NOMO-1 (cell line): ENCODE measurements around the gene TBCD.
A peak's percentile ranks its signal among the peaks of the same experiment; 100 is the strongest.
"Not testable (repeated sequence)": the region's sequence is repeated elsewhere in the genome, so short reads cannot be mapped to it uniquely, and the experiment has no call there.

Experiments
- DNase-seq, 2 experiments: peaks; one replicate each; lab custom pipeline; 2025; ENCODE audit not compliant: unreplicated experiment in 2 of 2; lab: John Stamatoyannopoulos, UW

TBCD gene

GRCh38 chr17:82726427-82726826 lies 25.4 kb upstream of the TBCD start:
- no peak for DNase-seq

DNA sequence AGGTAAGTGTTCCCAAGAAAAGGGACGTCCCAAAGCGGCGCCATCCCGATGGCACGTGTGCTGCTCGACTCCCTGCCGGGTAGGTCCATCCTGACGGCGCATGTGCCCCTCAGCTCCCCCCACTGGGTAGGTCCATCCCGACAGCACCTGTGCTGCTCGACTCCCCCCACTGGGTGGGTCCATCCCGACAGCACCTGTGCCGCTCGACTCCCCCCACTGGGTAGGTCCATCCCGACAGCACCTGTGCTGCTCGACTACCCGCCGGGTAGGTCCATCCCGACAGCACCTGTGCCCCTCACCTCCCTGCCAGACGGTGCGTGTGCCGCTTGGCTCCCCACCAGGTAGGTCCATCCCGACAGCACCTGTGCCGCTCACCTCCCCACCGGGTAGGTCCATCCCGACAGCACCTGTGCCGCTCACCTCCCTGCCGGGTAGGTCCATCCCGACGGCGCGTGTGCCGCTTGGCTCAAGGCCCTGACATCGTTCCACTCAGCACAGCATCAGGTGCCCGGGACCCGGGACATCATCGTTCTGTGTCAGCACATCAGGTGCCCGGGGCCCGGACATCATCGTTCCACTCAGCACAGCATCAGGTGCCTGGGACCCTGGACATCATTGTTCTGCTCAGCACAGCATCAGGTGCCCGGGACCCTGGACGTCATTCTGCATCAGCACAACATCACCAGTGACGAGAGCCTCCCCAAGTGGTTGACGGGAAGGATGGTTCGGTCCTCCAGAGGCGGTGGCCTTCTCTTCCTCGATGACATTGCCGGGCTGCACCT lies 22.2 kb upstream of the TBCD start:
- no peak for DNase-seq

DNA sequence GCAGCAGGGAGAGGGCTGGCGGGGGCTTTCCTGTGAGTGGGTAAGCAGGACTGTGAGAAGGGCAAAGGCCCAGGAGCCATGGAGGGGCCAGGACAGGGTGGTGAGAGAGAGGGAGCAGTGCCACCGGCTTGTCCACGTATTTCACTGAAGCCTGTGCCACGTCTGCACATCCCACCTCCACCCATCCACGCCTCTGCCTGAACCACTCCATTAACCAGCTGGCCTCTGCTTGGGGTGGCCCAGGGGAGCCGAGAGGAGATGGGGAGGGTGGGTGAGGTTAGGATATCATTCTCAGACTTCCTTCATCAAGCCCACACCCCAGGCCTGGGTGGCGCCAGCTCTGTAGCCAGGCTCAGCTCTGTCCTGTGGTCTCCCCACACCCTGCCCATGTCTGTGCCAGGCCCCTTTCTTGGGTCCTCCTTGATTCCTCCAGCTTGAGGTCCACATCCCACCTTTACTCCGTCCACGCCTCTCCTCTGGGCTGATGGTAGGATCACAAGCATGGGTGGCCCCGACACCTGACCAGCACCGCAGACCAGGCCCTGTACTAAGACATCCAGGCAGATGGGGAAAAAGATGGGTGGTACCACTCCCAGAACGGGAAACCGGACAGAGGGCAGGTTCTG lies 19.6 kb upstream of the TBCD start:
- no peak for DNase-seq

DNA sequence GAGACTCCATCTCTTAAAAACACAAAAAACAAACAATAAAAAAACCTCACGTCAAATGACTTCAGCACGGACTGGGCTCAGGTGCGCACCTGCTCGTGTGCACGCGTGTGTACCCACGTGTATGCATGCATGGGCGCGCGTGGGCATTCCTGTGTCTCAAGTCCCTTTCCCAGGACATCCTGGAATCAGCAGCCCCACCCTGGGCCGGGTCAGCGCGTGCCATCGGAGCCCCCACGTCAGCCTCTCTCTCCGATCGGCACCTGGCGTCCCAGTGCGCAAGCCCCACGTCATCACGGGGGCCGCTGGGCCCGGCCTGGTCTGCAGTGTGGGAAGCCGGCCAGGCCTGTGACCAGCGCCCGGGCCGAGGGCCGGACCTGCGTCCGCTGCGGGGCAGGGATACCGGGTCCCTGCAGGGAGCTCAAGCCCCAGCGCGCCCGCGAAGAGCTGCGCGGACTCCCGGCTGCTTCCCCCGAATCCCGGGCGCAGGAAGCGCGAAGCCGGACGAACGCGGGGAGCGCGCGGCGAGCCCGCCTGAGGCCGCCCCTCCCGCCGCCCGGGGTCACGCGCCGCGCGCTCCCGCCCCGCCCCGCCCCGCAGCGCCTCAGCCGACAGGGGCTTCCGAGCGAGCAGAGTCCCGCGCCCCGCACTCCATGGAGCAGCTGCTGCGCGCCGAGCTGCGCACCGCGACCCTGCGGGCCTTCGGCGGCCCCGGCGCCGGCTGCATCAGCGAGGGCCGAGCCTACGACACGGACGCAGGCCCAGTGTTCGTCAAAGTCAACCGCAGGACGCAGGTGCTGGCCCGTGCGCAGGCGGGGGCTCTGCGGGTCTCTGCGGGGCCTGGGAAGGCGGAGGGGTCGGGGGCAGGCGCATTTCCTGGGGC lies 16.6 kb upstream of the TBCD start, which contains the start of gene FN3K:
Gene FN3K (plus strand): TSS at position 629 of the 880 bp plus-strand sequence. CDS start 22 bp downstream, at position 651.
- peak in 1 of 2 experiments; percentile 26 for DNase-seq

- no peak for DNase-seq
These were observed 15.2 kb upstream of the TBCD start for GRCh38 chr17:82736511-82737185.

DNA sequence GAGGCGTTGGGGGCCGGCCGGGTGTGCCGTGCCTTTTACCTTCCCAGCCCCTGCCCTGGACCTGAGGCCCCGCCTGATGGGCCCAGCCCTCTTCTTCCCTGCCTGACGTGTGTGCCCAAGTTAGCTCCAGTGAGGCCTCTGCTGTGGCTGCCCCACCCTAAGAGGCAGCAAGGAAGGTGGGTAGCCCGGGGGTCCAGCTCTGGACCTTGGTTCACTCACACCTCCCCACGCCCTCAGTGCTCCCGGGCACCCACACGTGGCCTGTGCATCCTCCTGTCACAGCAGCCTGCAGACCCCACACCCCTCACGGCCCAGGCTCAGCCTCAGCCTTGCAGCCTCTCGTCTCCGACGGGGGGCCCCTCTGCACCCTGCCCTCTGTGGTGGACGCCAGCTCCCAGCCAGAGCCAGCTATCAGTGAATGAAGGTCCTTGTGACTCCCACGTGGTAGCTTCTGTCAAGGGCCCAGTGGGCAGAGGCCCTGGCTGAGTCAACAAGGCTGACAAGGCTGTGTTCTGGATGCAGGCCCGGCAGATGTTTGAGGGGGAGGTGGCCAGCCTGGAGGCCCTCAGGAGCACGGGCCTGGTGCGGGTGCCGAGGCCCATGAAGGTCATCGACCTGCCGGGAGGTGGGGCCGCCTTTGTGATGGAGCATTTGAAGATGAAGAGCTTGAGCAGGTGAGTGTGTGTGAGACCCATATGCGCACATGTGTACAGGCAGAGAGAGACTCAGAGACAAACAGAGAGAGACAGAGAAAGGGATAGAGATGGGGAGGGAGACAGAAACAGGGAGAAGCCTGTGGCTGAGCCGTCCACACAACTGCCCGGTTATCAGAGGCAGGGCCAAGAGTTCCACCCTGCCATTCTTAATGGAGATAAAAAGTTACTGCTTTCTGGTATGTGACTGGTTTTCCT lies 13.6 kb upstream of the TBCD start:
- DNase-seq = no peak

- DNase-seq = no peak
These were observed 10.7 kb upstream of the TBCD start for GRCh38 chr17:82740906-82741759.

GRCh38 chr17:82743344-82744219 lies 8.3 kb upstream of the TBCD start:
- no peak for DNase-seq

DNA sequence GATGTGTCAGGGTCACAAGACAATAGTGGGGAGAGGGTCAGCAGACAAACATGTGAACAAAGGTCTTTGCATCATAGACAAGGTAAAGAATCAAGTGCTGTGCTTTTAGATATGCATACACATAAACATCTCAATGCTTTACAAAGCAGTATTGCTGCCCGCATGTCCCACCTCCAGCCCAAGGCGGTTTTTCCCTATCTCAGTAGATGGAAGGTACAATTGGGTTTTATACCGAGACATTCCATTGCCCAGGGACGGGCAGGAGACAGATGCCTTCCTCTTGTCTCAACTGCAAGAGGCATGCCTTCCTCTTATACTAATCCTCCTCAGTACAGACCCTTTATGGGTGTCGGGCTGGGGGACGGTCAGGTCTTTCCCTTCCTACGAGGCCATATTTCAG lies 7.1 kb upstream of the TBCD start:
- DNase-seq = not testable (repeated sequence)

GRCh38 chr17:82745524-82745923 lies 6.3 kb upstream of the TBCD start:
- no peak for DNase-seq

- no peak for DNase-seq
These were observed 3.1 kb upstream of the TBCD start for GRCh38 chr17:82748756-82749155.

DNA sequence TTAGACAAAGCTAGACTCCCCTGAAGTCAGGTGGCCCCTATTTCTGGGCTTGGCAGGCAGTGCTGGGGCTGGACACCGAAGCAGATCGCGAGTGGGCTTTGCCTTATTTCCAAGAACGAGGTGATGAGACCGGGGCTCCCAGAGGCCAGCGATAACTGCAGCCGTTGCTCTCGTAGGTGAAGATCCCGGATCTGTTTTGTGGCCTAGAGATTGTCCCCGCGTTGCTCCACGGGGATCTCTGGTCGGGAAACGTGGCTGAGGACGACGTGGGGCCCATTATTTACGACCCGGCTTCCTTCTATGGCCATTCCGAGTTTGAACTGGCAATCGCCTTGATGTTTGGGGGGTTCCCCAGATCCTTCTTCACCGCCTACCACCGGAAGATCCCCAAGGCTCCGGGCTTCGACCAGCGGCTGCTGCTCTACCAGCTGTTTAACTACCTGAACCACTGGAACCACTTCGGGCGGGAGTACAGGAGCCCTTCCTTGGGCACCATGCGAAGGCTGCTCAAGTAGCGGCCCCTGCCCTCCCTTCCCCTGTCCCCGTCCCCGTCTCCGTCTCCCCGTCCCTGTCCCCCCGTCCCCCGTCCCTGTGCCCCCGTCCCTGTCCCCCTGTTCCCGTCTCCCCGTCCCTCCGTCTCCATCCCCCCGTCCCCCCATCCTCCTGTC lies 1.5 kb upstream of the TBCD start:
- DNase-seq = no peak

DNA sequence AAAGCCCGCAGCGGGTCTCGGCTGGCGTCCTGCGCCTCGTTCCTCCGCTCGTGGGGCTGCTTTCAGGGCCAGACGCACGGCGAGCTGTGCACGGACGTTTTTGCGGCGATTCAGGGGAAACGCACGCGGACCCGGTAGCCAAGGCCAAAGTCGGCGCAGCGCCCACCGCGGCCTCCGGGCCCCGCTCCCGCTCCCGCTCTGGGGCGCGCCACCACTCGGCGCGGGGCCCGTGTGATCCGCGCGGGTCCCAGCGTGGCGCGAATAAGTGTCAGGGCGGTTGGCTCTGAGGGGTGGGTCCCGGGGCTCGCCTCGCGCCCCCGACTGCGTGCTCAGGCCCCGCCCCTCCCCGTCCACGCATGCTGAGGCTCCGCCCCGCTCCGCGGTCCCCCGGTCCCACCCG lies 694 bp upstream of the TBCD start:
- peak in 1 of 2 experiments; percentile 57 for DNase-seq

DNA sequence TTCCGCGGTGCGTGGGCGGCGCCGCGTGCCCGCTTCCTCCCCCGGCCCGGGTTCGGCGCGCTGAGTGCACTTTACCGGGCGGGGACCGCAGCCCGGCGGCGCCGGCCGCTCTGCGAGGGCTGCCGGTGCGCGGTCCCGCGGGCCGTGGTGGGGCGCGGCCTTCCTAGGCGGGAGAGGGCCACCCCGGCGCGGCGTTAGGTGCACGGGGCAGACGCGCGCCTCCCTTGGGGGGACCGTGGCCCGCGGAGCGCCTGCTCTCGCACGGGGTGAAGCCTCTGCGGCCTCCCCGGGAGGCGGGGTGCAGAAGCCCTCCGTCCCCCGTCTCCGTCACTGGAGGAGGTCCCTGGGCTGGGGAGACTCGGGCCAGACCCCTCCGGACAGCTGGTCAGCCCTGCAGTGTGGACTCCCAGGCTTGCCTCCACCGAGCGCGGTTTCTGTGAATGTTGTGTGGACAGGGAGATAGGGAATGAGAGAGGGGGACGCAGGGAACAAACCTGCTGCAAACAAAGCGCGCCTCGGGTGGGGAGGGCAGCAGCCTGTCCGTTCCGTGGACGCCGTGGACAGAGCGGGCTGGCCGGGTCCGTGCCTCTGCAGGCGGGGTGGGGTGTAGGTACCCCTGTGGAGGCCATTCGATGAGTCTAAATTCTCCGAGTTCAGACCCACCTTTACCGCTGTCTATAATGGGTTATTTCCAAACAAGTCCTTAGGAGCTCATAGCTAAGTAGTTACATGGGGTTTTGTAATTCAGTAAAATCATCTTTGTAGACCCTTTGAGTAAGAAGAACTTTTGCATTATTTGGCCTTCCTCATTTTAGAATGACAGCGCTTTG lies 721 bp downstream of the TBCD start:
- peak in 1 of 2 experiments; percentile 12 for DNase-seq

DNA sequence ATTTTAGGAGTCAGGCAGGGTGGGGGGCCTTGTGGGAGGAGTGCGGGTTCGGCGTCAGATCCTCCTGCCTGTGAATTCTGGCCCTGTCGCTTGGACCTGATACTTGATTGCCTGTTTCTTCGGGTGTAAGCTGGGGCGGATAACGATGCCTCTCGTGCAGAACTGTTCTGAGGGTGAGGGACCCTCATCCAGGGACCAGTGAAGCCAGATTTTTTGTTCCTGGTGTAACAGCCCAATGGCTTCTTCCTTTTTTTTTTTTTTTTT lies 1.3 kb downstream of the TBCD start:
- no peak for DNase-seq

- peak in 1 of 2 experiments; percentile 8 for DNase-seq
These were observed 2.7 kb downstream of the TBCD start for GRCh38 chr17:82754297-82755208.
